K562 (cell line): ENCODE measurements around the gene PXK. TPM values are rescaled to one million over a fixed set of nuclear protein-coding genes. Genes with fewer than 3 reads are reported as not detected.

Source experiments
- ATAC-seq: fragments of 200-7000 bp; cut with Tn5 transposase; 3 replicates; pipeline ENCODE4 v1.9.1; 2020; ENCODE audit warnings: moderate library complexity
- BruUV-seq: library from RNA; stranded (reverse); fragments of 400-500 nt; replicated peaks from 2 replicates; lab custom pipeline; 2021; lab: Mats Ljungman, UMichigan
- CTCF ChIA-PET: fragments of 300-600 bp; formaldehyde crosslinking; extraction: SDS; loops from one replicate; lab custom pipeline; 2021; ENCODE audit warnings: low intra/inter-chr PET ratio; lab: Yijun Ruan, JAX
- POLR2A ChIA-PET: fragments of 300-600, 350-650 bp; sonication (Branson Sonifier 250); formaldehyde crosslinking; extraction: SDS; loops from one replicate; lab custom pipeline; 2021; ENCODE audit warnings: antibody characterized with exemption, inconsistent platforms; lab: Yijun Ruan, JAX
- DNase-seq, 4 experiments: peaks; one replicate each; pipeline versions ENCODE4 v3.0.0 to v3.0.0-alpha.2; 2011 to 2018; ENCODE audit warnings: low spot score in 3 of 4, mixed read lengths in 3 of 4; ENCODE audit errors: extremely low read depth in 1 of 4
- FAIRE-seq: peaks from 2 replicates; lab custom pipeline; 2011; peaks lifted over from hg19 to GRCh38; lab: Jason Lieb, UNC
- H2AFZ ChIP-seq: 2 replicates; pipeline ENCODE4 v1.6.0; 2011; ENCODE audit warnings: low read depth, low read length, control low read depth, inconsistent platforms
- H3K27ac ChIP-seq: fragments of 200-600 bp; 3 replicates; pipeline ENCODE4 v1.8.0; 2011; ENCODE audit warnings: low read depth, mild to moderate bottlenecking, control low read depth, inconsistent platforms, low read length, moderate library complexity, mixed read lengths; ENCODE audit errors: extremely low read depth
- H3K27me3 ChIP-seq, 2 experiments: fragments of 300-600 bp in 1 of 2; 2 replicates in 1 of 2; 3 replicates in 1 of 2; pipeline versions ENCODE4 v1.6.0 to v1.8.0; 2011; ENCODE audit warnings: inconsistent platforms in 2 of 2, low read length in 2 of 2, mild to moderate bottlenecking in 1 of 2, mixed read lengths in 1 of 2, moderate library complexity in 1 of 2; ENCODE audit not compliant: control insufficient read depth in 2 of 2, insufficient read depth in 2 of 2
- H3K36me3 ChIP-seq: fragments of 300-600 bp; 3 replicates; pipeline ENCODE4 v1.8.0; 2011; ENCODE audit warnings: mild to moderate bottlenecking, low read length, inconsistent platforms; ENCODE audit not compliant: control insufficient read depth, insufficient read depth
- H3K4me1 ChIP-seq, 2 experiments: fragments of 200-600 bp in 1 of 2; replicated peaks in 1 of 2; 2 replicates in 1 of 2; 3 replicates in 1 of 2; pipeline versions ENCODE4 v1.5.1 to v1.8.0; 2011; ENCODE audit warnings: inconsistent platforms in 2 of 2, low read length in 2 of 2, mild to moderate bottlenecking in 1 of 2, mixed read lengths in 1 of 2, moderate library complexity in 1 of 2; ENCODE audit not compliant: control insufficient read depth in 2 of 2, insufficient read depth in 2 of 2
- H3K4me2 ChIP-seq: 2 replicates; pipeline ENCODE4 v1.6.1; 2011; ENCODE audit warnings: low read length, control low read depth, inconsistent platforms, mixed read lengths; ENCODE audit not compliant: insufficient read depth
- H3K4me3 ChIP-seq: fragments of 200-600 bp; sonication (generic), shearing (Covaris generic); 2 replicates; pipeline ENCODE4 v1.5.1; 2016; ENCODE audit warnings: control low read depth, inconsistent platforms
- H3K79me2 ChIP-seq: fragments of 200-600 bp; 3 replicates; pipeline ENCODE4 v1.8.0; 2011; ENCODE audit warnings: low read length, inconsistent platforms; ENCODE audit not compliant: control insufficient read depth, insufficient read depth
- H3K9ac ChIP-seq, 2 experiments: 2 replicates each; pipeline versions ENCODE4 v1.6.0 to v1.6.1; 2011; ENCODE audit warnings: low read depth in 2 of 2, low read length in 2 of 2, control low read depth in 1 of 2, inconsistent platforms in 1 of 2, mild to moderate bottlenecking in 1 of 2, mixed read lengths in 1 of 2; ENCODE audit not compliant: insufficient read depth in 1 of 2
- H3K9me1 ChIP-seq: one replicate; pipeline ENCODE4 v1.6.0; 2011; ENCODE audit warnings: inconsistent platforms, mild to moderate bottlenecking, low read length, moderate library complexity; ENCODE audit not compliant: control insufficient read depth, insufficient read depth
- H3K9me3 ChIP-seq: replicated peaks from 2 replicates; pipeline ENCODE4 v1.5.1; 2011; ENCODE audit warnings: low read depth, low read length, inconsistent platforms; ENCODE audit not compliant: control insufficient read depth, insufficient read depth
- H4K20me1 ChIP-seq: replicated peaks from 2 replicates; pipeline ENCODE4 v1.6.1; 2011; ENCODE audit warnings: low read length, inconsistent platforms, mixed read lengths; ENCODE audit not compliant: control insufficient read depth, insufficient read depth
- CBX3 ChIP-seq, 2 experiments: IDR thresholded peaks; 1 replicate in 1 of 2; 2 replicates in 1 of 2; pipeline ENCODE4 v1.6.1; 2012; ENCODE audit warnings: inconsistent platforms in 2 of 2, low read length in 2 of 2, borderline replicate concordance in 1 of 2, control low read depth in 1 of 2
- CEBPB ChIP-seq: fragments of 450-650 bp; IDR thresholded peaks from 2 replicates; pipeline ENCODE4 v1.6.1; 2016; ENCODE audit warnings: missing genetic modification characterization, missing compliant biosample characterization
- FIP1L1 ChIP-seq: fragments of 200-400 bp; formaldehyde crosslinking; IDR thresholded peaks from 2 replicates; pipeline ENCODE4 v1.6.1; 2018; ENCODE audit warnings: mild to moderate bottlenecking, low read depth, low read length; ENCODE audit not compliant: poor library complexity, severe bottlenecking
- MCM3 ChIP-seq: fragments of 450-650 bp; IDR thresholded peaks from 2 replicates; pipeline ENCODE4 v1.6.1; 2016
- PKNOX1 ChIP-seq: fragments of 450-650 bp; IDR thresholded peaks from 2 replicates; pipeline ENCODE4 v1.6.1; 2016
- SNRNP70 ChIP-seq: fragments of 200-400 bp; formaldehyde crosslinking; optimal IDR thresholded peaks from 2 replicates; pipeline ENCODE3; 2017; ENCODE audit warnings: low read depth, low read length
- ZBTB12 ChIP-seq: fragments of 250-450 bp; sonication (Bioruptor Pico); IDR thresholded peaks from 2 replicates; pipeline ENCODE4 v1.4.0; 2020
- ZFP30 ChIP-seq: fragments of 250-450 bp; sonication (Bioruptor Pico); IDR thresholded peaks from 2 replicates; pipeline ENCODE4 v1.8.0; 2022; ENCODE audit warnings: moderate library complexity, mild to moderate bottlenecking, inconsistent platforms, borderline replicate concordance
- ZFX ChIP-seq: sonication (generic); formaldehyde crosslinking; IDR thresholded peaks from 2 replicates; pipeline ENCODE4 v1.8.0; 2022; ENCODE audit warnings: mild to moderate bottlenecking, missing genetic modification reagents, moderate library complexity
- ZNF444 ChIP-seq: fragments of 250-450 bp; sonication (Bioruptor Pico); IDR thresholded peaks from 2 replicates; pipeline ENCODE4 v1.4.0; 2020; ENCODE audit warnings: mild to moderate bottlenecking, moderate library complexity
- ZNF668 ChIP-seq: fragments of 250-450 bp; sonication (Bioruptor Pico); IDR thresholded peaks from 2 replicates; pipeline ENCODE4 v1.8.0; 2022; ENCODE audit warnings: mild to moderate bottlenecking, inconsistent platforms
- ZNF785 ChIP-seq: fragments of 250-450 bp; sonication (Bioruptor Pico); IDR thresholded peaks from 2 replicates; pipeline ENCODE4 v1.4.0; 2020; ENCODE audit warnings: mild to moderate bottlenecking
- WGBS: fragments of 100-300 bp; shearing (Covaris generic); methylation state at CpG from one replicate; pipeline ENCODE4 v1.1.6; 2016; ENCODE audit warnings: low coverage, mixed read lengths; ENCODE audit not compliant: insufficient coverage; ENCODE audit errors: missing lambda C conversion rate; 5-methylcytosine and 5-hydroxymethylcytosine counted together
- in situ Hi-C: fragments of 300-500 bp; cut with MboI; formaldehyde crosslinking; loops from 4 replicates; pipeline ENCODE4 v1.15.0; 2018; ENCODE audit warnings: inconsistent platforms, mixed read lengths
- intact Hi-C: fragments of 100-400 bp; cut with micrococcal nuclease; formaldehyde crosslinking; loops from 2 replicates; pipeline ENCODE4 v1.14.2; 2022
- polyA plus RNA-seq, 8 experiments: library from polyadenylated mRNA; depleted of rRNA in 4 of 8; stranded (reverse) in 5 of 8; unstranded in 3 of 8; fragments of >200 nt; fragmentation: Nextera tagmentation in 2 of 8; fragmentation: Illumina TruSeq in 1 of 8; extraction: Ambion mirVana in 2 of 8; extraction: Trizol in 1 of 8; gene quantifications; 2 replicates each; pipeline versions ENCODE4 v1.2.1 to v1.2.3, GENCODE V29; 2011 to 2014; ENCODE audit warnings: inconsistent platforms in 1 of 8, missing spikeins in 1 of 8
- total RNA-seq, 7 experiments: library from RNA; depleted of rRNA in 6 of 7; stranded (reverse); fragments of >200 nt in 6 of 7; fragmentation: Illumina TruSeq in 2 of 7; extraction: Trizol in 2 of 7; gene quantifications; 2 replicates each; pipeline versions ENCODE4 v1.2.1 to v1.2.3, GENCODE V29; 2011 to 2021; ENCODE audit warnings: low replicate concordance in 1 of 7

Gene PXK
- total and polyA plus RNA-seq, 9 of the 15 experiments (the other 6 are each of a cell fraction or from before 2014, with no cell fraction given), result 3.3 to 19.9 (median 11.3) TPM

GRCh38 chr3:58388550-58389091 lies 55.9 kb downstream of the PXK start (continued):
- TF ChIP-seq FIP1L1, result no peak
- no peak for TF ChIP-seq CBX3 (IDR thresholded peaks at IDR 0.05; ENCODE audit: borderline replicate concordance in 1 of 2, low read length in 2 of 2)
- no peak for TF ChIP-seq SNRNP70

- ChIA-PET CTCF (no interaction called here), POLR2A (no interaction called here)
- Histone ChIP-seq H3K27ac (no peak overlapping the region), H3K36me3 (peaks cover 9% of the 10 kb centered on the region; the same call in 2 of the 3 replicates), H4K20me1 (no peaks in the 10 kb centered on the region), H3K79me2 (no peaks in the 10 kb centered on the region), H3K9me3 (no peaks in the 10 kb centered on the region), H3K4me2 (no peak overlapping the region), H3K9ac (no peak overlapping the region), H3K4me1 (no peaks in the 10 kb centered on the region; a peak in 2 of 5 replicates), H3K27me3 (no peaks in the 10 kb centered on the region), H3K9me1 (no peaks in the 10 kb centered on the region), H3K4me3 (no peak overlapping the region), H2AFZ (no peak overlapping the region)
- FAIRE-seq (no peak), DNase-seq (no peak), ATAC-seq (no peak)
- intact Hi-C loops (no loop called here), in situ Hi-C loops (no loop called here)
- TF ChIP-seq ZNF785 (no peak), ZFX (CRISPR knock-in tag) (no peak), CEBPB (no peak), ZNF444 (CRISPR knock-in tag) (no peak), PKNOX1 (no peak), CBX3 (IDR thresholded peaks at IDR 0.05; ENCODE audit: borderline replicate concordance in 1 of 2, low read length in 2 of 2) (no peak), ZNF668 (CRISPR knock-in tag) (no peak), MCM3 (no peak), ZBTB12 (CRISPR knock-in tag) (no peak), ZFP30 (CRISPR knock-in tag) (no peak)
- BruUV-seq, result no TSS peak
- 76% methylated on average over 3 of the region's 3 CpGs for WGBS
These were observed 58.6 kb downstream of the PXK start for GRCh38 chr3:58391156-58391865.
